HepG2 (cell line): ENCODE measurements around the gene ESM1. TPM values are rescaled to one million over a fixed set of nuclear protein-coding genes. Genes with fewer than 3 reads are reported as not detected.

Source experiments
- ATAC-seq: fragments of 200-7000 bp; cut with Tn5 transposase; 3 replicates; pipeline ENCODE4 v1.9.1; 2020; ENCODE audit warnings: mild to moderate bottlenecking, moderate library complexity
- BruUV-seq: library from RNA; stranded (reverse); fragments of 400-500 nt; replicated peaks from 2 replicates; lab custom pipeline; 2021; lab: Mats Ljungman, UMichigan
- CTCF ChIA-PET: fragments of 300-600 bp; formaldehyde crosslinking; extraction: SDS; loops from one replicate; lab custom pipeline; 2021; ENCODE audit warnings: low total read pairs, inconsistent platforms, low intra/inter-chr PET ratio; lab: Yijun Ruan, JAX
- POLR2A ChIA-PET: fragments of 350-600 bp; sonication (Branson Sonifier 250); formaldehyde crosslinking; loops from one replicate; lab custom pipeline; 2020; ENCODE audit warnings: antibody characterized with exemption, inconsistent platforms; lab: Yijun Ruan, JAX
- DNase-seq: peaks from one replicate; pipeline ENCODE4 v3.0.0-alpha.2; 2015; ENCODE audit warnings: low spot score
- FAIRE-seq: peaks from 3 replicates; lab custom pipeline; 2011; peaks lifted over from hg19 to GRCh38; lab: Jason Lieb, UNC
- H2AFZ ChIP-seq: one replicate; pipeline ENCODE4 v1.6.1; 2011; ENCODE audit warnings: low read length, inconsistent platforms
- H3K27ac ChIP-seq: fragments of 300-600 bp; 3 replicates; pipeline ENCODE4 v1.8.0; 2011; ENCODE audit warnings: mixed run types, mild to moderate bottlenecking, mixed read lengths, low read length, inconsistent platforms; ENCODE audit not compliant: insufficient read depth; ENCODE audit errors: extremely low read length
- H3K27me3 ChIP-seq, 2 experiments: fragments of 200-600 bp in 1 of 2; 2 replicates in 1 of 2; 3 replicates in 1 of 2; pipeline versions ENCODE4 v1.6.0 to v1.8.0; 2011; ENCODE audit warnings: low read length in 2 of 2, mild to moderate bottlenecking in 2 of 2, moderate library complexity in 2 of 2, inconsistent platforms in 1 of 2; ENCODE audit not compliant: insufficient read depth in 2 of 2, control insufficient read depth in 1 of 2
- H3K36me3 ChIP-seq, 2 experiments: fragments of 200-600 bp in 1 of 2; replicated peaks in 1 of 2; 2 replicates in 1 of 2; 3 replicates in 1 of 2; pipeline versions ENCODE4 v1.5.1 to v1.8.0; 2011; ENCODE audit warnings: low read length in 2 of 2, inconsistent platforms in 1 of 2; ENCODE audit not compliant: insufficient read depth in 2 of 2, control insufficient read depth in 1 of 2
- H3K4me1 ChIP-seq: 2 replicates; pipeline ENCODE4 v1.5.1; 2012; ENCODE audit warnings: low read length, inconsistent platforms; ENCODE audit not compliant: insufficient read depth
- H3K4me2 ChIP-seq: 2 replicates; pipeline ENCODE4 v1.6.0; 2011; ENCODE audit warnings: low read depth, low read length, inconsistent platforms
- H3K4me3 ChIP-seq, 3 experiments: fragments of 200-600 bp in 1 of 3; sonication (generic), shearing (Covaris generic) in 1 of 3; replicated peaks in 1 of 3; 2 replicates each; pipeline ENCODE4 v1.5.1; 2011 to 2016; ENCODE audit warnings: low read length in 3 of 3, inconsistent platforms in 2 of 3, low read depth in 2 of 3, mild to moderate bottlenecking in 2 of 3, control low read depth in 1 of 3, mixed read lengths in 1 of 3; ENCODE audit not compliant: insufficient read depth in 1 of 3
- H3K79me2 ChIP-seq: one replicate; pipeline ENCODE4 v1.6.1; 2011; ENCODE audit warnings: low read length, inconsistent platforms; ENCODE audit not compliant: insufficient read depth
- H3K9ac ChIP-seq: 2 replicates; pipeline ENCODE4 v1.6.0; 2011; ENCODE audit warnings: mild to moderate bottlenecking, low read depth, low read length, inconsistent platforms; ENCODE audit not compliant: insufficient read depth
- H3K9me3 ChIP-seq: 2 replicates; pipeline ENCODE4 v1.5.1; 2012; ENCODE audit warnings: mild to moderate bottlenecking, low read length
- H4K20me1 ChIP-seq: 2 replicates; pipeline ENCODE4 v1.6.0; 2011; ENCODE audit warnings: inconsistent platforms, mild to moderate bottlenecking, low read length, moderate library complexity; ENCODE audit not compliant: insufficient read depth
- ARID2 ChIP-seq: sonication (generic); formaldehyde crosslinking; IDR thresholded peaks from 2 replicates; pipeline ENCODE4 v1.8.1; 2022; ENCODE audit warnings: mild to moderate bottlenecking, missing genetic modification reagents, borderline replicate concordance
- E2F1 ChIP-seq: sonication (generic); formaldehyde crosslinking; IDR thresholded peaks from 2 replicates; pipeline ENCODE4 v1.5.0; 2020; ENCODE audit warnings: missing genetic modification reagents
- FOXK2 ChIP-seq: fragments of 450-650 bp; IDR thresholded peaks from 2 replicates; pipeline ENCODE4 v1.6.1; 2016
- HMG20B ChIP-seq: conservative IDR thresholded peaks from 2 replicates; pipeline ENCODE4 v1.6.1; 2016; ENCODE audit warnings: missing genetic modification reagents, missing compliant biosample characterization
- HNRNPH1 ChIP-seq: fragments of 200-400 bp; formaldehyde crosslinking; optimal IDR thresholded peaks from 2 replicates; pipeline ENCODE3; 2017; ENCODE audit warnings: mild to moderate bottlenecking, low read depth, low read length
- IRX3 ChIP-seq: sonication (generic); formaldehyde crosslinking; IDR thresholded peaks from 2 replicates; pipeline ENCODE4 v1.8.1; 2023; ENCODE audit warnings: mild to moderate bottlenecking, low read depth, missing genetic modification reagents, borderline replicate concordance
- SNAPC5 ChIP-seq: sonication (generic); formaldehyde crosslinking; IDR thresholded peaks from 2 replicates; pipeline ENCODE4 v1.8.1; 2023; ENCODE audit warnings: mild to moderate bottlenecking, missing genetic modification reagents, borderline replicate concordance
- ZBTB49 ChIP-seq: sonication (generic); formaldehyde crosslinking; IDR thresholded peaks from 2 replicates; pipeline ENCODE4 v1.4.0; 2020; ENCODE audit warnings: missing genetic modification reagents, borderline replicate concordance
- ZC3H4 ChIP-seq: sonication (generic); formaldehyde crosslinking; IDR thresholded peaks from 2 replicates; pipeline ENCODE4 v1.4.0; 2020; ENCODE audit warnings: missing genetic modification reagents, borderline replicate concordance
- ZFP41 ChIP-seq: sonication (generic); formaldehyde crosslinking; IDR thresholded peaks from 2 replicates; pipeline ENCODE4 v1.4.0; 2020; ENCODE audit warnings: mild to moderate bottlenecking, missing genetic modification reagents, borderline replicate concordance
- ZNF251 ChIP-seq: sonication (generic); formaldehyde crosslinking; IDR thresholded peaks from 2 replicates; pipeline ENCODE4 v1.9.0; 2021; ENCODE audit warnings: mild to moderate bottlenecking, missing genetic modification reagents
- ZNF335 ChIP-seq: sonication (generic); formaldehyde crosslinking; IDR thresholded peaks from 2 replicates; pipeline ENCODE4 v1.4.0; 2020; ENCODE audit warnings: missing genetic modification reagents
- ZNF350 ChIP-seq: sonication (generic); formaldehyde crosslinking; IDR thresholded peaks from 2 replicates; pipeline ENCODE4 v1.4.0; 2020; ENCODE audit warnings: mild to moderate bottlenecking, low read depth, missing genetic modification reagents, borderline replicate concordance
- ZNF468 ChIP-seq: sonication (generic); formaldehyde crosslinking; IDR thresholded peaks from 2 replicates; pipeline ENCODE4 v1.8.0; 2022; ENCODE audit warnings: mild to moderate bottlenecking, moderate library complexity, missing genetic modification reagents
- ZNF746 ChIP-seq: sonication (generic); formaldehyde crosslinking; IDR thresholded peaks from 2 replicates; pipeline ENCODE4 v1.8.0; 2022; ENCODE audit warnings: mild to moderate bottlenecking, missing genetic modification reagents
- ZNF800 ChIP-seq: sonication (generic); formaldehyde crosslinking; IDR thresholded peaks from 2 replicates; pipeline ENCODE4 v1.4.0; 2020; ENCODE audit warnings: missing genetic modification reagents
- WGBS: methylation state at CpG from one replicate; pipeline ENCODE4 v1.1.6; 2017; ENCODE audit warnings: low lambda C conversion rate; 5-methylcytosine and 5-hydroxymethylcytosine counted together
- in situ Hi-C: cut with HindIII; loops from 2 replicates; pipeline ENCODE4 v1.10.0; 2017; ENCODE audit warnings: low pct_unique_long_range_greater_than_20kb; ENCODE audit not compliant: extremely low pct_ligation_motif_present
- intact Hi-C: fragments of 100-400 bp; cut with micrococcal nuclease; formaldehyde crosslinking; loops from one replicate; pipeline ENCODE4 v1.10.0; 2022; ENCODE audit not compliant: unreplicated experiment
- polyA plus RNA-seq, 8 experiments: library from polyadenylated mRNA; depleted of rRNA in 3 of 8; stranded (reverse) in 7 of 8; unstranded in 1 of 8; fragments of >200 nt; fragmentation: Illumina TruSeq in 4 of 8; extraction: Trizol in 4 of 8; gene quantifications; 2 replicates each; pipeline versions ENCODE4 v1.2.1 to v1.2.3, GENCODE V29; 2011 to 2016; ENCODE audit warnings: low read depth in 4 of 8, missing spikeins in 1 of 8, mixed read lengths in 1 of 8; ENCODE audit not compliant: insufficient read depth in 1 of 8
- total RNA-seq, 5 experiments: library from RNA; depleted of rRNA; stranded (reverse); fragments of >200 nt; fragmentation: Illumina TruSeq; extraction: Trizol; gene quantifications; 2 replicates each; pipeline ENCODE4 v1.2.3, GENCODE V29; 2016; ENCODE audit warnings: low read depth in 1 of 5

ESM1 gene
- total and polyA plus RNA-seq, 2 of the 13 experiments (the other 11 are each of a cell fraction or from before 2014, with no cell fraction given), result not detected

- no peak for TF ChIP-seq ZNF800 (CRISPR knock-in tag)
- TF ChIP-seq, all 625 proteins: peak for 0
These were observed 15.3 kb downstream of the ESM1 start (continued) for GRCh38 chr5:54969856-54970828.

DNA sequence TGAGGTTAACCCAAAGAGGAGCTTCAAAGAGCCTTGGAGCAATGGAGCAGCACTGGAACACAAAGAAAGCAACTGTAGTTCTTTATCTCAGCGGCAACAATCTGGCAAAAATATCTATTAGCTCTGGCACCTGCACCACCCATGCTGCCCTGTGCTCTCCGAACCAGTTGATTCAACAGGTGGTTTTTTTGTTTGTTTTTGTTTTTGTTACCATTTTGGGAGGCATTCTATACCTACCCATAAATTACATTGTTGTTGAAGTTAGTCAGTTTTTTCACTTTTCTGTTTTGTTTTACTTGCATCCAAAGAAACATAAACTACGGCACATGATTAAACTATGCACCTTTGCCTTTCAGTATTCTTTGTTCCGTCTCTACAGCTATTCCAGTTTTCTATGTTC lies 16.2 kb downstream of the ESM1 start:
- POLR2A ChIA-PET, result no interaction called here
- CTCF ChIA-PET, result no interaction called here
- TF ChIP-seq ARID2 (CRISPR knock-in tag), result no peak
- TF ChIP-seq ZC3H4 (CRISPR knock-in tag), result no peak
- TF ChIP-seq ZNF746, result no peak
- TF ChIP-seq ZNF350 (CRISPR knock-in tag), result no peak
- TF ChIP-seq IRX3 (CRISPR knock-in tag), result no peak
- TF ChIP-seq ZNF251, result no peak
- TF ChIP-seq FOXK2, result no peak
- TF ChIP-seq E2F1 (CRISPR knock-in tag), result no peak
- no peak for TF ChIP-seq SNAPC5
- TF ChIP-seq ZBTB49 (CRISPR knock-in tag), result no peak
- TF ChIP-seq HMG20B, result no peak
- no peak for TF ChIP-seq HNRNPH1
- TF ChIP-seq ZNF335, result no peak
- no peak for TF ChIP-seq ZFP41 (CRISPR knock-in tag)
- no peak for TF ChIP-seq ZNF468 (CRISPR knock-in tag)

More for the DNA sequence above, 16.2 kb downstream of the ESM1 start:
- H3K36me3 ChIP-seq, result no peaks in the 10 kb centered on the region
- H3K4me3 ChIP-seq, result no peak overlapping the region
- BruUV-seq, result no TSS peak
- FAIRE-seq (no peak), DNase-seq (no peak), ATAC-seq (no peak)
- intact Hi-C loops, result no loop called here
- 18% methylated on average over 4 of the region's 4 CpGs for WGBS
- no peaks in the 10 kb centered on the region for H3K79me2 ChIP-seq
- no peak overlapping the region for H3K9ac ChIP-seq
- H3K4me1 ChIP-seq, result no peaks in the 10 kb centered on the region
- H4K20me1 ChIP-seq, result no peaks in the 10 kb centered on the region
- in situ Hi-C loops, result no loop called here
- H2AFZ ChIP-seq, result no peak overlapping the region
- no peak overlapping the region for H3K4me2 ChIP-seq
- H3K27me3 ChIP-seq, result no peaks in the 10 kb centered on the region; a peak in 1 of 5 replicates
- no peak overlapping the region for H3K27ac ChIP-seq
- no peaks in the 10 kb centered on the region for H3K9me3 ChIP-seq
